ENCODE results near the gene ORMDL1. TPM values are rescaled to one million over a fixed set of nuclear protein-coding genes. Genes with fewer than 3 reads are reported as not detected.

Gene ORMDL1
- total and polyA plus RNA-seq, 2 experiments from 2014 or later = 50.5 to 84.2 TPM

DNA sequence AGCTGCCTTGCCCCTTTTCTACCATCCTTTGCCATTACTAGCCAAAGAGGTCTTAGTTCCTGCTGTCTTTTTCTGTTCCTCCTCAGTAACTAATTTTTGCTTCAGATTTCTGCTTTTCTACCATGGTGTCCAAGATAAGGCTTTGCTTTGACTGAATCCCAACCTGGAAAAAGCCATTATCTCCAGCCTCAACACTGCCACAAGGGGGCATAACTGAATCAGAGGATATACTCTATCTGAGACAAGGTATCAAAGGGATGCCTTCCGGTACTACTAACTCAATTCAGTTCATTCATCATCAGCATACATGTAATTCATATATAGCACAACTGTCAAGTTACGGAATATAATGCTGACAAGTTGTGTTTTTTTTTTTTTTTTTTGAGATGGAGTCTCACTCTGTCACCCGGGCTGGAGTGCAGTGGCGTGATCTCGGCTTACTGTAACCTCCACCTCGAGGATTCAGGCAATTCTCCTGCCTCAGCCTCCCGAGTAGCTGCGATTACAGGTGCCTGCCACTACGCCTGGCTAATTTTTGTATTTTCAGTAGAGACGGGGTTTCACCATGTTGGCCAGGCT is 33.0 kb downstream of the ORMDL1 start:
- Mint-ChIP-seq H3K27ac (no peak overlapping the region), H3K27me3 (ENCODE audit: insufficient read depth, low read depth, poor library complexity) (no peaks in the 10 kb centered on the region), H3K36me3 (ENCODE audit: low read depth) (peaks cover 5% of the 10 kb centered on the region; the same call in 2 of the 3 replicates), H3K9me3 (no peaks in the 10 kb centered on the region), H3K4me1 (no peaks in the 10 kb centered on the region), H3K4me3 (no peak overlapping the region)
- H2AFZ ChIP-seq = no peak overlapping the region
- no peaks in the 10 kb centered on the region for H3K79me2 ChIP-seq (replicated peaks; ENCODE audit: insufficient read depth)
- DNase-seq (ENCODE audit: low spot score) (peak; percentile 77), ATAC-seq (peak; percentile 78)
- H3F3A ChIP-seq (replicated peaks; ENCODE audit: low read depth) = no peaks in the 10 kb centered on the region
- H3K36me3 ChIP-seq (ENCODE audit: insufficient read depth) = no peaks in the 10 kb centered on the region
- H3K4me1 ChIP-seq (ENCODE audit: insufficient read depth) = no peaks in the 10 kb centered on the region
- H3K27ac ChIP-seq (ENCODE audit: low read depth) = no peak overlapping the region
- H4K20me1 ChIP-seq (replicated peaks; ENCODE audit: insufficient read depth) = no peaks in the 10 kb centered on the region
- H3K27me3 ChIP-seq (ENCODE audit: insufficient read depth) = no peaks in the 10 kb centered on the region
- no peak for TF ChIP-seq NANOG (IDR thresholded peaks at IDR 0.05; ENCODE audit: borderline replicate concordance)
- TF ChIP-seq EZH2phosphoT487 (IDR thresholded peaks at IDR 0.05; ENCODE audit: unreplicated experiment) = no peak
- TF ChIP-seq, protein P1, sequence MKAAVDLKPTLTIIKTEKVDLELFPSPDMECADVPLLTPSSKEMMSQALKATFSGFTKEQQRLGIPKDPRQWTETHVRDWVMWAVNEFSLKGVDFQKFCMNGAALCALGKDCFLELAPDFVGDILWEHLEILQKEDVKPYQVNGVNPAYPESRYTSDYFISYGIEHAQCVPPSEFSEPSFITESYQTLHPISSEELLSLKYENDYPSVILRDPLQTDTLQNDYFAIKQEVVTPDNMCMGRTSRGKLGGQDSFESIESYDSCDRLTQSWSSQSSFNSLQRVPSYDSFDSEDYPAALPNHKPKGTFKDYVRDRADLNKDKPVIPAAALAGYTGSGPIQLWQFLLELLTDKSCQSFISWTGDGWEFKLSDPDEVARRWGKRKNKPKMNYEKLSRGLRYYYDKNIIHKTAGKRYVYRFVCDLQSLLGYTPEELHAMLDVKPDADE (IDR thresholded peaks at IDR 0.05) = no peak
- TF ChIP-seq STAT1 (IDR thresholded peaks at IDR 0.05; ENCODE audit: unreplicated experiment) = no peak
- TF ChIP-seq, protein P2, sequence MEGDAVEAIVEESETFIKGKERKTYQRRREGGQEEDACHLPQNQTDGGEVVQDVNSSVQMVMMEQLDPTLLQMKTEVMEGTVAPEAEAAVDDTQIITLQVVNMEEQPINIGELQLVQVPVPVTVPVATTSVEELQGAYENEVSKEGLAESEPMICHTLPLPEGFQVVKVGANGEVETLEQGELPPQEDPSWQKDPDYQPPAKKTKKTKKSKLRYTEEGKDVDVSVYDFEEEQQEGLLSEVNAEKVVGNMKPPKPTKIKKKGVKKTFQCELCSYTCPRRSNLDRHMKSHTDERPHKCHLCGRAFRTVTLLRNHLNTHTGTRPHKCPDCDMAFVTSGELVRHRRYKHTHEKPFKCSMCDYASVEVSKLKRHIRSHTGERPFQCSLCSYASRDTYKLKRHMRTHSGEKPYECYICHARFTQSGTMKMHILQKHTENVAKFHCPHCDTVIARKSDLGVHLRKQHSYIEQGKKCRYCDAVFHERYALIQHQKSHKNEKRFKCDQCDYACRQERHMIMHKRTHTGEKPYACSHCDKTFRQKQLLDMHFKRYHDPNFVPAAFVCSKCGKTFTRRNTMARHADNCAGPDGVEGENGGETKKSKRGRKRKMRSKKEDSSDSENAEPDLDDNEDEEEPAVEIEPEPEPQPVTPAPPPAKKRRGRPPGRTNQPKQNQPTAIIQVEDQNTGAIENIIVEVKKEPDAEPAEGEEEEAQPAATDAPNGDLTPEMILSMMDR (conservative IDR thresholded peaks at IDR 0.05; ENCODE audit: low read depth in 2 of 2) = peak; percentile 80 to 81
- H3K4me3 ChIP-seq = no peak overlapping the region
- no peaks in the 10 kb centered on the region for H3K9me2 ChIP-seq (ENCODE audit: insufficient read depth)
- no peak overlapping the region for H3K4me2 ChIP-seq

DNA sequence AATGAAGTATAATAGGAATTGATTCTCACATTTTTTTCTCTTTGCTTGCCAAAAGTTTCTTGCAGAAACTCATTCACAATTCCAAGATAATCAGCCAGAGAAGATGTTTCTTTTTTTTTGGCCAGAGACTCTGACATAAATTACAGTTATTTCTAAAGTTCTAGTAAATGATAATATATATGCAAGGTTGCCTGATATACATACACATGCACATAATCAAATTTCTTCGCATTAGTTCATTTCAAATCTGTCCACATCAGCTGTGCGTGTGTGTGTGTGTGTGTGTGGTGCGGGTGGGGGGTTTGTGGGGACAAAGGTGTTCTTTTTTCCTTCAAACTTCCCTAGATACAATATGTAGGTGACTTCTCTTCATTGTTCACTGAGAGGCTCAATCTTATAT is 54.7 kb downstream of the ORMDL1 start:
- Histone ChIP-seq H2AFZ (no peak overlapping the region), H3K4me3 (no peak overlapping the region), H3K9me2 (ENCODE audit: insufficient read depth) (no peaks in the 10 kb centered on the region), H3K4me2 (no peak overlapping the region), H3F3A (replicated peaks; ENCODE audit: low read depth) (no peaks in the 10 kb centered on the region), H3K4me1 (ENCODE audit: insufficient read depth) (no peaks in the 10 kb centered on the region), H3K36me3 (ENCODE audit: insufficient read depth) (no peaks in the 10 kb centered on the region), H3K27me3 (ENCODE audit: insufficient read depth) (no peaks in the 10 kb centered on the region), H4K20me1 (replicated peaks; ENCODE audit: insufficient read depth) (no peaks in the 10 kb centered on the region), H3K27ac (ENCODE audit: low read depth) (no peak overlapping the region), H3K79me2 (replicated peaks; ENCODE audit: insufficient read depth) (no peaks in the 10 kb centered on the region)
- ATAC-seq (no peak), DNase-seq (ENCODE audit: low spot score) (no peak)
- no peaks in the 10 kb centered on the region for H3K9me3 Mint-ChIP-seq
- H3K27ac Mint-ChIP-seq = no peak overlapping the region
- no peaks in the 10 kb centered on the region for H3K36me3 Mint-ChIP-seq (ENCODE audit: low read depth)
- H3K27me3 Mint-ChIP-seq (ENCODE audit: insufficient read depth, low read depth, poor library complexity) = no peaks in the 10 kb centered on the region
- H3K4me1 Mint-ChIP-seq = no peaks in the 10 kb centered on the region
- H3K4me3 Mint-ChIP-seq = no peak overlapping the region
- TF ChIP-seq EZH2phosphoT487 (IDR thresholded peaks at IDR 0.05; ENCODE audit: unreplicated experiment) = no peak
- no peak for TF ChIP-seq JUNB (IDR thresholded peaks at IDR 0.05; ENCODE audit: unreplicated experiment)
- TF ChIP-seq, protein P3, sequence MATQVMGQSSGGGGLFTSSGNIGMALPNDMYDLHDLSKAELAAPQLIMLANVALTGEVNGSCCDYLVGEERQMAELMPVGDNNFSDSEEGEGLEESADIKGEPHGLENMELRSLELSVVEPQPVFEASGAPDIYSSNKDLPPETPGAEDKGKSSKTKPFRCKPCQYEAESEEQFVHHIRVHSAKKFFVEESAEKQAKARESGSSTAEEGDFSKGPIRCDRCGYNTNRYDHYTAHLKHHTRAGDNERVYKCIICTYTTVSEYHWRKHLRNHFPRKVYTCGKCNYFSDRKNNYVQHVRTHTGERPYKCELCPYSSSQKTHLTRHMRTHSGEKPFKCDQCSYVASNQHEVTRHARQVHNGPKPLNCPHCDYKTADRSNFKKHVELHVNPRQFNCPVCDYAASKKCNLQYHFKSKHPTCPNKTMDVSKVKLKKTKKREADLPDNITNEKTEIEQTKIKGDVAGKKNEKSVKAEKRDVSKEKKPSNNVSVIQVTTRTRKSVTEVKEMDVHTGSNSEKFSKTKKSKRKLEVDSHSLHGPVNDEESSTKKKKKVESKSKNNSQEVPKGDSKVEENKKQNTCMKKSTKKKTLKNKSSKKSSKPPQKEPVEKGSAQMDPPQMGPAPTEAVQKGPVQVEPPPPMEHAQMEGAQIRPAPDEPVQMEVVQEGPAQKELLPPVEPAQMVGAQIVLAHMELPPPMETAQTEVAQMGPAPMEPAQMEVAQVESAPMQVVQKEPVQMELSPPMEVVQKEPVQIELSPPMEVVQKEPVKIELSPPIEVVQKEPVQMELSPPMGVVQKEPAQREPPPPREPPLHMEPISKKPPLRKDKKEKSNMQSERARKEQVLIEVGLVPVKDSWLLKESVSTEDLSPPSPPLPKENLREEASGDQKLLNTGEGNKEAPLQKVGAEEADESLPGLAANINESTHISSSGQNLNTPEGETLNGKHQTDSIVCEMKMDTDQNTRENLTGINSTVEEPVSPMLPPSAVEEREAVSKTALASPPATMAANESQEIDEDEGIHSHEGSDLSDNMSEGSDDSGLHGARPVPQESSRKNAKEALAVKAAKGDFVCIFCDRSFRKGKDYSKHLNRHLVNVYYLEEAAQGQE (IDR thresholded peaks at IDR 0.05; ENCODE audit: unreplicated experiment) = no peak
- no peak for TF ChIP-seq STAT1 (IDR thresholded peaks at IDR 0.05; ENCODE audit: unreplicated experiment)
- no peak for TF ChIP-seq POLR2AphosphoS5 (IDR thresholded peaks at IDR 0.05; ENCODE audit: low read depth)
- TF ChIP-seq EZH2 (IDR thresholded peaks at IDR 0.05; ENCODE audit: low read depth, unreplicated experiment) = no peak

All from GM23338 (cell line).